K562 (cell line): ENCODE measurements around the gene CPT1A. TPM values are rescaled to one million over a fixed set of nuclear protein-coding genes. Genes with fewer than 3 reads are reported as not detected.
A peak's percentile ranks its signal among the peaks of the same experiment; 100 is the strongest.

Experiments
- ATAC-seq: fragments of 200-7000 bp; cut with Tn5 transposase; 3 replicates; pipeline ENCODE4 v1.9.1; 2020; ENCODE audit warnings: moderate library complexity
- Bru-seq: library from RNA; stranded (reverse); fragments of 400-500 nt; gene quantifications from one replicate; lab custom pipeline; 2021; lab: Mats Ljungman, UMichigan
- BruChase-seq, 2 experiments: library from RNA; stranded (reverse); fragments of 400-500 nt; gene quantifications; one replicate each; lab custom pipeline; 2021; lab: Mats Ljungman, UMichigan
- BruUV-seq: library from RNA; stranded (reverse); fragments of 400-500 nt; replicated peaks from 2 replicates; lab custom pipeline; 2021; lab: Mats Ljungman, UMichigan
- CTCF ChIA-PET: fragments of 300-600 bp; formaldehyde crosslinking; extraction: SDS; loops from one replicate; lab custom pipeline; 2021; ENCODE audit warnings: low intra/inter-chr PET ratio; lab: Yijun Ruan, JAX
- POLR2A ChIA-PET: fragments of 300-600, 350-650 bp; sonication (Branson Sonifier 250); formaldehyde crosslinking; extraction: SDS; loops from one replicate; lab custom pipeline; 2021; ENCODE audit warnings: antibody characterized with exemption, inconsistent platforms; lab: Yijun Ruan, JAX
- DNase-seq, 4 experiments: peaks; one replicate each; pipeline versions ENCODE4 v3.0.0 to v3.0.0-alpha.2; 2011 to 2018; ENCODE audit warnings: low spot score in 3 of 4, mixed read lengths in 3 of 4; ENCODE audit errors: extremely low read depth in 1 of 4
- FAIRE-seq: peaks from 2 replicates; lab custom pipeline; 2011; peaks lifted over from hg19 to GRCh38; lab: Jason Lieb, UNC
- H2AFZ ChIP-seq: 2 replicates; pipeline ENCODE4 v1.6.0; 2011; ENCODE audit warnings: low read depth, low read length, control low read depth, inconsistent platforms
- H3K27ac ChIP-seq: fragments of 200-600 bp; 3 replicates; pipeline ENCODE4 v1.8.0; 2011; ENCODE audit warnings: low read depth, mild to moderate bottlenecking, control low read depth, inconsistent platforms, low read length, moderate library complexity, mixed read lengths; ENCODE audit errors: extremely low read depth
- H3K27me3 ChIP-seq, 2 experiments: fragments of 300-600 bp in 1 of 2; 2 replicates in 1 of 2; 3 replicates in 1 of 2; pipeline versions ENCODE4 v1.6.0 to v1.8.0; 2011; ENCODE audit warnings: inconsistent platforms in 2 of 2, low read length in 2 of 2, mild to moderate bottlenecking in 1 of 2, mixed read lengths in 1 of 2, moderate library complexity in 1 of 2; ENCODE audit not compliant: control insufficient read depth in 2 of 2, insufficient read depth in 2 of 2
- H3K36me3 ChIP-seq: fragments of 300-600 bp; 3 replicates; pipeline ENCODE4 v1.8.0; 2011; ENCODE audit warnings: mild to moderate bottlenecking, low read length, inconsistent platforms; ENCODE audit not compliant: control insufficient read depth, insufficient read depth
- H3K4me1 ChIP-seq, 2 experiments: fragments of 200-600 bp in 1 of 2; replicated peaks in 1 of 2; 2 replicates in 1 of 2; 3 replicates in 1 of 2; pipeline versions ENCODE4 v1.5.1 to v1.8.0; 2011; ENCODE audit warnings: inconsistent platforms in 2 of 2, low read length in 2 of 2, mild to moderate bottlenecking in 1 of 2, mixed read lengths in 1 of 2, moderate library complexity in 1 of 2; ENCODE audit not compliant: control insufficient read depth in 2 of 2, insufficient read depth in 2 of 2
- H3K4me2 ChIP-seq: 2 replicates; pipeline ENCODE4 v1.6.1; 2011; ENCODE audit warnings: low read length, control low read depth, inconsistent platforms, mixed read lengths; ENCODE audit not compliant: insufficient read depth
- H3K4me3 ChIP-seq: fragments of 200-600 bp; sonication (generic), shearing (Covaris generic); 2 replicates; pipeline ENCODE4 v1.5.1; 2016; ENCODE audit warnings: control low read depth, inconsistent platforms
- H3K79me2 ChIP-seq: fragments of 200-600 bp; 3 replicates; pipeline ENCODE4 v1.8.0; 2011; ENCODE audit warnings: low read length, inconsistent platforms; ENCODE audit not compliant: control insufficient read depth, insufficient read depth
- H3K9ac ChIP-seq, 2 experiments: 2 replicates each; pipeline versions ENCODE4 v1.6.0 to v1.6.1; 2011; ENCODE audit warnings: low read depth in 2 of 2, low read length in 2 of 2, control low read depth in 1 of 2, inconsistent platforms in 1 of 2, mild to moderate bottlenecking in 1 of 2, mixed read lengths in 1 of 2; ENCODE audit not compliant: insufficient read depth in 1 of 2
- H3K9me1 ChIP-seq: one replicate; pipeline ENCODE4 v1.6.0; 2011; ENCODE audit warnings: inconsistent platforms, mild to moderate bottlenecking, low read length, moderate library complexity; ENCODE audit not compliant: control insufficient read depth, insufficient read depth
- H3K9me3 ChIP-seq: replicated peaks from 2 replicates; pipeline ENCODE4 v1.5.1; 2011; ENCODE audit warnings: low read depth, low read length, inconsistent platforms; ENCODE audit not compliant: control insufficient read depth, insufficient read depth
- H4K20me1 ChIP-seq: replicated peaks from 2 replicates; pipeline ENCODE4 v1.6.1; 2011; ENCODE audit warnings: low read length, inconsistent platforms, mixed read lengths; ENCODE audit not compliant: control insufficient read depth, insufficient read depth
- BACH1 ChIP-seq: fragments of 200-800 bp; sonication (Bioruptor generic); IDR thresholded peaks from 2 replicates; pipeline ENCODE4 v1.6.1; 2016; ENCODE audit warnings: missing genetic modification characterization, missing compliant biosample characterization
- BRD9 ChIP-seq: fragments of 450-650 bp; IDR thresholded peaks from 2 replicates; pipeline ENCODE4 v1.6.1; 2018; ENCODE audit warnings: low read depth; ENCODE audit not compliant: partially characterized antibody
- E2F6 ChIP-seq, 2 experiments: IDR thresholded peaks; 2 replicates each; pipeline ENCODE4 v1.6.1; 2011; ENCODE audit warnings: borderline replicate concordance in 1 of 2, control low read depth in 1 of 2, low read depth in 1 of 2, low read length in 1 of 2, mild to moderate bottlenecking in 1 of 2, mixed read lengths in 1 of 2, moderate library complexity in 1 of 2; ENCODE audit not compliant: insufficient read depth in 1 of 2, insufficient read length in 1 of 2, poor library complexity in 1 of 2, severe bottlenecking in 1 of 2; ENCODE audit errors: extremely low read depth in 1 of 2
- FOS ChIP-seq: IDR thresholded peaks from 3 replicates; pipeline ENCODE4 v1.6.1; 2011; ENCODE audit not compliant: insufficient read length; ENCODE audit errors: extremely low read depth
- L3MBTL2 ChIP-seq: fragments of 450-650 bp; IDR thresholded peaks from 2 replicates; pipeline ENCODE4 v1.6.1; 2016; ENCODE audit warnings: mild to moderate bottlenecking, moderate library complexity
- NR2C2 ChIP-seq, 2 experiments: fragments of 200-800 bp in 1 of 2; sonication (Bioruptor generic) in 1 of 2; sonication (generic) in 1 of 2; formaldehyde crosslinking in 1 of 2; IDR thresholded peaks; 2 replicates each; pipeline versions ENCODE4 v1.6.1 to v1.8.0; 2016 to 2022; ENCODE audit warnings: mild to moderate bottlenecking in 1 of 2, missing compliant biosample characterization in 1 of 2, missing genetic modification characterization in 1 of 2, missing genetic modification reagents in 1 of 2
- RBM17 ChIP-seq: fragments of 200-400 bp; formaldehyde crosslinking; IDR thresholded peaks from 2 replicates; pipeline ENCODE4 v1.6.1; 2017; ENCODE audit warnings: low read depth, mild to moderate bottlenecking, low read length, borderline replicate concordance
- SP2 ChIP-seq: IDR thresholded peaks from 2 replicates; pipeline ENCODE4 v1.6.1; 2011; ENCODE audit warnings: mild to moderate bottlenecking, low read depth, low read length, moderate library complexity; ENCODE audit not compliant: poor library complexity, severe bottlenecking; ENCODE audit errors: extremely low read depth
- TAF1 ChIP-seq: IDR thresholded peaks from 2 replicates; pipeline ENCODE4 v1.6.1; 2011; ENCODE audit warnings: mild to moderate bottlenecking, low read length, moderate library complexity; ENCODE audit not compliant: insufficient read depth, control insufficient read depth, severe bottlenecking; ENCODE audit errors: extremely low read depth
- ZNF668 ChIP-seq: fragments of 250-450 bp; sonication (Bioruptor Pico); IDR thresholded peaks from 2 replicates; pipeline ENCODE4 v1.8.0; 2022; ENCODE audit warnings: mild to moderate bottlenecking, inconsistent platforms
- WGBS: fragments of 100-300 bp; shearing (Covaris generic); methylation state at CpG from one replicate; pipeline ENCODE4 v1.1.6; 2016; ENCODE audit warnings: low coverage, mixed read lengths; ENCODE audit not compliant: insufficient coverage; ENCODE audit errors: missing lambda C conversion rate; 5-methylcytosine and 5-hydroxymethylcytosine counted together
- in situ Hi-C: fragments of 300-500 bp; cut with MboI; formaldehyde crosslinking; loops from 4 replicates; pipeline ENCODE4 v1.15.0; 2018; ENCODE audit warnings: inconsistent platforms, mixed read lengths
- intact Hi-C: fragments of 100-400 bp; cut with micrococcal nuclease; formaldehyde crosslinking; loops from 2 replicates; pipeline ENCODE4 v1.14.2; 2022
- long read RNA-seq, 3 experiments: library from polyadenylated mRNA in 2 of 3; library from RNA in 1 of 3; unstranded in 2 of 3; stranded (forward) in 1 of 3; transcript quantifications; one replicate each; pipeline ENCODE4 v2.0.0, GENCODE V29; 2019 to 2022
- polyA minus RNA-seq, 3 experiments: library from RNA; depleted of rRNA, polyadenylated mRNA; stranded (reverse); fragments of >200 nt; gene quantifications; 2 replicates each; pipeline ENCODE4 v1.2.3, GENCODE V29; 2011
- polyA plus RNA-seq, 8 experiments: library from polyadenylated mRNA; depleted of rRNA in 4 of 8; stranded (reverse) in 5 of 8; unstranded in 3 of 8; fragments of >200 nt; fragmentation: Nextera tagmentation in 2 of 8; fragmentation: Illumina TruSeq in 1 of 8; extraction: Ambion mirVana in 2 of 8; extraction: Trizol in 1 of 8; gene quantifications; 2 replicates each; pipeline versions ENCODE4 v1.2.1 to v1.2.3, GENCODE V29; 2011 to 2014; ENCODE audit warnings: inconsistent platforms in 1 of 8, missing spikeins in 1 of 8
- total RNA-seq, 7 experiments: library from RNA; depleted of rRNA in 6 of 7; stranded (reverse); fragments of >200 nt in 6 of 7; fragmentation: Illumina TruSeq in 2 of 7; extraction: Trizol in 2 of 7; gene quantifications; 2 replicates each; pipeline versions ENCODE4 v1.2.1 to v1.2.3, GENCODE V29; 2011 to 2021; ENCODE audit warnings: low replicate concordance in 1 of 7
- TF ChIP-seq, protein P1 (sequence below): sonication (generic); formaldehyde crosslinking; IDR thresholded peaks from 2 replicates; pipeline ENCODE4 v1.9.0; 2022; ENCODE audit warnings: mild to moderate bottlenecking, missing genetic modification reagents

Gene CPT1A
- total RNA-seq (2011; cell fraction: chromatin; rRNA removed; ENCODE audit: low replicate concordance): 27.6 and 42.4 TPM in 2 replicates
- total RNA-seq (2011; cell fraction: nucleolus; rRNA removed): 32.0 and 35.1 TPM in 2 replicates
- total RNA-seq (2011; cell fraction: nucleoplasm; rRNA removed): 40.3 and 44.9 TPM in 2 replicates
- 12.1 and 12.3 TPM in 2 replicates for total RNA-seq (2014; rRNA removed)
- 12.3 and 13.0 TPM in 2 replicates for total RNA-seq (2014; rRNA removed; fragmentation: Illumina TruSeq; extraction: Trizol)
- total RNA-seq (2015; rRNA removed; fragmentation: Illumina TruSeq; extraction: Trizol): 15.7 and 16.1 TPM in 2 replicates
- 29.1 and 30.9 TPM in 2 replicates for total RNA-seq (2021)
- 3.6 and 4.8 TPM in 2 replicates for polyA plus RNA-seq (2011; rRNA removed)
- 4.1 and 5.2 TPM in 2 replicates for polyA plus RNA-seq (2011; cell fraction: cytosol; rRNA removed)
- 7.6 and 13.2 TPM in 2 replicates for polyA plus RNA-seq (2011; cell fraction: nucleus; rRNA removed)
- polyA plus RNA-seq (2012): 16.6 and 17.9 TPM in 2 replicates
- 17.9 and 19.0 TPM in 2 replicates for polyA plus RNA-seq (2014; fragmentation: Illumina TruSeq; extraction: Trizol)
- polyA plus RNA-seq (2014; fragmentation: Nextera tagmentation; extraction: Ambion mirVana): 1 to 10 TPM; 2.6 to 3.0 TPM
- 9.6 and 10.6 TPM in 2 replicates for polyA plus RNA-seq (2014; rRNA removed)
- polyA minus RNA-seq (2011; rRNA and poly(A)+ RNA removed): 8.5 and 13.9 TPM in 2 replicates
- 16.5 and 22.4 TPM in 2 replicates for polyA minus RNA-seq (2011; cell fraction: cytosol; rRNA and poly(A)+ RNA removed)
- polyA minus RNA-seq (2011; cell fraction: nucleus; rRNA and poly(A)+ RNA removed): 4.4 and 5.4 TPM in 2 replicates
- Bru-seq, nascent RNA: percentile 59 among the genes with signal in this experiment
- BruChase-seq, experiment 1, labeled RNA remaining after a 2-hour chase: percentile 57 among the genes with signal in this experiment
- percentile 60 among the genes with signal in this experiment for BruChase-seq, experiment 2, labeled RNA remaining after a 6-hour chase
- long read RNA-seq, experiment 1, full-length matches to known transcripts: 13 of 37 reads
- long read RNA-seq, experiment 1, partial matches to known transcripts: 11 of 37 reads
- long read RNA-seq, experiment 1, other reads (novel, unspliced or antisense): 13 of 37 reads
- long read RNA-seq, experiment 2, partial matches to known transcripts: 3 of 25 reads
- long read RNA-seq, experiment 2, other reads (novel, unspliced or antisense): 22 of 25 reads
- long read RNA-seq, experiment 3, partial matches to known transcripts: 1 of 4 reads
- long read RNA-seq, experiment 3, other reads (novel, unspliced or antisense): 3 of 4 reads

DNA sequence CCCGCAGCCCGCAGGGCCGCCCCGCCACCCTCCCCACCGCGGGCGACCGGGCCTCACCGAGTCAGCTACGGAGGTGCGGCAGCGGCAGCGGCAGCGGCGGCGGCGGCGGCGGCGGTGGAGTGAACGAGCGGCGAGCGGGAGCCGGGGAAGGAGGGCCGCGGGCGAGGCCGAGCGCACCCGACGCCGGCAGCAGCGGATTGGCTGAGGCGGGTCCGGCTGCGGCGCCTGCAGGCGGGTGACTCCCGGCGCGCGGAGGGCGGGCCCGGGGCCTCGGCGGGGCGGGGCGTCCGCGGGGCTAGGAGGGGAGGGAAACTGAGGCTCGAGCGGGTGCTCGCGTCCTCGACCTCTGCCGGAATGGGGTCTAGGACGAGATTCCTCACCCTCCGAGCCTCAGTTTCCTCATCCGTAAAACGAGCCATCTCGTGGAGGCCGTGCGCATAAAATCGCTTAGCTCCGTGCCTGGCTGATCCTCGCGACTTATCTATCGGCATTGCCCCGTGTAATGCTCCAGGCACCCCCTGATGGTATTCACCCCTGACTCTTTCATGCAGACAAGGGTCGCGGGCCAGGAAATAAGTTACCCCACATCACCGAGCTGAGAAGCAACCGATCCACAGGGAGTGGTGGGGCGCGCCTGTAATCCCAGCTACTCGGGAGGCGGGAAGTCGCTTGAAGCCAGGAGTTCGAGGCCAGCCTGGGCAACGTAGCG lies at the start of gene CPT1A:
CPT1A (minus strand) TSS at position 199 of the 709 bp plus-strand sequence. CDS start 26,442 bp downstream, outside the sequence.
- CTCF ChIA-PET: no interaction called here
- DNase-seq (peak; percentile 78 to 92 (median 91)), ATAC-seq (peak; percentile 83), FAIRE-seq (no peak)
- Histone ChIP-seq H3K4me1 (peaks cover 18 to 58% of the 10 kb centered on the region in 2 experiments; a peak in 4 of 5 replicates), H3K36me3 (peaks cover 3% of the 10 kb centered on the region; the same call in 1 of the 3 replicates), H3K27me3 (no peaks in the 10 kb centered on the region), H3K9me1 (no peaks in the 10 kb centered on the region), H3K4me2 (peak within 1 kb of the TSS; percentile 90), H4K20me1 (no peaks in the 10 kb centered on the region), H3K27ac (peak within 1 kb of the TSS; percentile 79; the same call in 2 of the 3 replicates), H3K9ac (peak within 1 kb of the TSS; percentile 65 to 93), H3K79me2 (peaks cover 24% of the 10 kb centered on the region), H3K9me3 (no peaks in the 10 kb centered on the region), H2AFZ (peak within 1 kb of the TSS; percentile 92), H3K4me3 (peak within 1 kb of the TSS; percentile 47)
- POLR2A ChIA-PET: interaction anchor here (0.6 to 0.7 kb wide), 2 partner anchors 9 to 100 kb away, joined by 3 read pairs; no protein-coding TSS in a partner anchor
- in situ Hi-C loops (loop anchor here (25.0 kb wide), 1 partner anchor 820 kb away; no protein-coding TSS in a partner anchor), intact Hi-C loops (no loop called here)
- BruUV-seq: no TSS peak
- WGBS: 25% methylated on average over 29 of the region's 82 CpGs
- TF ChIP-seq E2F6 (IDR thresholded peaks at IDR 0.05; ENCODE audit: borderline replicate concordance in 1 of 2, extremely low read depth in 1 of 2, insufficient read depth in 1 of 2, insufficient read length in 1 of 2, low read depth in 1 of 2, low read length in 1 of 2, poor library complexity in 1 of 2, severe bottlenecking in 1 of 2) (peak; percentile 73 to 93), BRD9 (no peak), SP2 (no peak), NR2C2 (CRISPR knock-in tag; IDR thresholded peaks at IDR 0.05) (0 out of 2 replicates have a peak, but pooled peaks have one; percentile 10), NR2C2 (tag; IDR thresholded peaks at IDR 0.05) (no peak), L3MBTL2 (peak; percentile 34; the same call in 1 of the 2 replicates), TAF1 (peak; percentile 44), FOS (no peak), ZNF668 (CRISPR knock-in tag) (no peak), RBM17 (no peak), BACH1 (tag) (no peak)
- TF ChIP-seq, protein P1, sequence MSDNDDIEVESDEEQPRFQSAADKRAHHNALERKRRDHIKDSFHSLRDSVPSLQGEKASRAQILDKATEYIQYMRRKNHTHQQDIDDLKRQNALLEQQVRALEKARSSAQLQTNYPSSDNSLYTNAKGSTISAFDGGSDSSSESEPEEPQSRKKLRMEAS (CRISPR knock-in tag): 0 out of 2 replicates have a peak, but pooled peaks have one; percentile 14
